HFF-Myc (cell line): ENCODE data around the gene SLC25A26.

Source experiments
- DNase-seq: peaks from one replicate; pipeline ENCODE4 v3.0.0-alpha.2; 2011; ENCODE audit warnings: low read depth; ENCODE audit errors: extremely low read depth
- H3K4me3 ChIP-seq: replicated peaks from 2 replicates; pipeline ENCODE4 v1.5.1; 2011; ENCODE audit warnings: low read depth, mild to moderate bottlenecking, control low read depth, low read length
- CTCF ChIP-seq: IDR thresholded peaks from 2 replicates; pipeline ENCODE4 v1.5.1; 2012; ENCODE audit warnings: mild to moderate bottlenecking, low read depth, low read length, control low read depth; ENCODE audit errors: missing control alignments

The SLC25A26 gene

GRCh38 chr3:66370179-66370578 lies 149.4 kb downstream of the SLC25A26 start:
- no peak overlapping the region for H3K4me3 ChIP-seq
- DNase-seq: no peak
- no peak for TF ChIP-seq CTCF

GRCh38 chr3:66371432-66371831 lies 150.6 kb downstream of the SLC25A26 start:
- no peak overlapping the region for H3K4me3 ChIP-seq
- TF ChIP-seq CTCF: no peak
- DNase-seq: no peak

- TF ChIP-seq CTCF: peak; percentile 43
- no peak overlapping the region for H3K4me3 ChIP-seq
- no peak for DNase-seq
Observed at GRCh38 chr3:66372681-66373350, 152.0 kb downstream of the SLC25A26 start.

- TF ChIP-seq CTCF: no peak
- no peak overlapping the region for H3K4me3 ChIP-seq
- peak; percentile 52 for DNase-seq
Observed at GRCh38 chr3:66376568-66376967, 155.8 kb downstream of the SLC25A26 start.

GRCh38 chr3:66377800-66378199 lies 157.0 kb downstream of the SLC25A26 start:
- no peak for TF ChIP-seq CTCF

GRCh38 chr3:66378256-66378655 lies 157.5 kb downstream of the SLC25A26 start:
- H3K4me3 ChIP-seq: no peak overlapping the region
- no peak for DNase-seq
- peak; percentile 75 for TF ChIP-seq CTCF

More at GRCh38 chr3:66377800-66378199, 157.0 kb downstream of the SLC25A26 start:
- no peak for DNase-seq
- no peak overlapping the region for H3K4me3 ChIP-seq

- no peak for TF ChIP-seq CTCF
- H3K4me3 ChIP-seq: no peak overlapping the region
- no peak for DNase-seq
Observed at GRCh38 chr3:66379565-66379964, 158.8 kb downstream of the SLC25A26 start.
